Stimulated activated CD4-positive, alpha-beta T cell treated with anti-CD3 and anti-CD28 coated beads, Interleukin-1b, Interleukin-23, amount 100 ng/mL, for 4 hours (primary cell): ENCODE results near the gene LIPC.

ENCODE experiments used
- DNase-seq, 2 donors: peaks; one replicate each; pipeline ENCODE4 v3.0.0-alpha.2; 2020; ENCODE audit warnings: low read depth in 2 of 2

The LIPC gene

GRCh38 chr15:58517682-58518525 lies 86.1 kb downstream of the LIPC start:
- DNase-seq = no peak

- no peak for DNase-seq
These were observed 86.8 kb downstream of the LIPC start for GRCh38 chr15:58518626-58519025.

- DNase-seq = no peak
These were observed 87.7 kb downstream of the LIPC start for GRCh38 chr15:58519516-58519915.

GRCh38 chr15:58520464-58520863 lies 88.7 kb downstream of the LIPC start:
- no peak for DNase-seq

GRCh38 chr15:58520936-58521292 lies 89.1 kb downstream of the LIPC start:
- DNase-seq = no peak

- DNase-seq = no peak
These were observed 89.7 kb downstream of the LIPC start for GRCh38 chr15:58521293-58521991.

GRCh38 chr15:58522391-58522790 lies 90.6 kb downstream of the LIPC start:
- DNase-seq = no peak

GRCh38 chr15:58522865-58523264 lies 91.1 kb downstream of the LIPC start:
- no peak for DNase-seq

- no peak for DNase-seq
These were observed 91.8 kb downstream of the LIPC start for GRCh38 chr15:58523634-58524033.

GRCh38 chr15:58524247-58524646 lies 92.5 kb downstream of the LIPC start:
- no peak for DNase-seq

- DNase-seq = no peak
These were observed 94.2 kb downstream of the LIPC start for GRCh38 chr15:58525991-58526421.

GRCh38 chr15:58526647-58527192 lies 94.9 kb downstream of the LIPC start:
- DNase-seq = no peak

- no peak for DNase-seq
These were observed 95.9 kb downstream of the LIPC start for GRCh38 chr15:58527573-58528187.

GRCh38 chr15:58528188-58528870 lies 96.5 kb downstream of the LIPC start:
- no peak for DNase-seq

GRCh38 chr15:58529041-58529440 lies 97.2 kb downstream of the LIPC start:
- no peak for DNase-seq

- no peak for DNase-seq
These were observed 98.3 kb downstream of the LIPC start for GRCh38 chr15:58530056-58530590.

GRCh38 chr15:58532126-58532525 lies 100.3 kb downstream of the LIPC start:
- DNase-seq = no peak

GRCh38 chr15:58534556-58534955 lies 102.8 kb downstream of the LIPC start:
- no peak for DNase-seq

- DNase-seq = no peak
These were observed 103.5 kb downstream of the LIPC start for GRCh38 chr15:58535337-58535736.

GRCh38 chr15:58535894-58536293 lies 104.1 kb downstream of the LIPC start:
- DNase-seq = no peak

- no peak for DNase-seq
These were observed 104.6 kb downstream of the LIPC start for GRCh38 chr15:58536414-58536813.

- no peak for DNase-seq
These were observed 105.2 kb downstream of the LIPC start for GRCh38 chr15:58537033-58537432.
